Measurements from ENCODE around the gene POGK. TPM values are rescaled to one million over a fixed set of nuclear protein-coding genes. Genes with fewer than 3 reads are reported as not detected.
A peak's percentile ranks its signal among the peaks of the same experiment; 100 is the strongest.

Gene POGK
- 10 to 100 TPM; 14.2 to 19.7 (median 19.2) TPM for total RNA-seq
- 32.0 TPM for total RNA-seq (2013)

- TF ChIP-seq, protein P1, sequence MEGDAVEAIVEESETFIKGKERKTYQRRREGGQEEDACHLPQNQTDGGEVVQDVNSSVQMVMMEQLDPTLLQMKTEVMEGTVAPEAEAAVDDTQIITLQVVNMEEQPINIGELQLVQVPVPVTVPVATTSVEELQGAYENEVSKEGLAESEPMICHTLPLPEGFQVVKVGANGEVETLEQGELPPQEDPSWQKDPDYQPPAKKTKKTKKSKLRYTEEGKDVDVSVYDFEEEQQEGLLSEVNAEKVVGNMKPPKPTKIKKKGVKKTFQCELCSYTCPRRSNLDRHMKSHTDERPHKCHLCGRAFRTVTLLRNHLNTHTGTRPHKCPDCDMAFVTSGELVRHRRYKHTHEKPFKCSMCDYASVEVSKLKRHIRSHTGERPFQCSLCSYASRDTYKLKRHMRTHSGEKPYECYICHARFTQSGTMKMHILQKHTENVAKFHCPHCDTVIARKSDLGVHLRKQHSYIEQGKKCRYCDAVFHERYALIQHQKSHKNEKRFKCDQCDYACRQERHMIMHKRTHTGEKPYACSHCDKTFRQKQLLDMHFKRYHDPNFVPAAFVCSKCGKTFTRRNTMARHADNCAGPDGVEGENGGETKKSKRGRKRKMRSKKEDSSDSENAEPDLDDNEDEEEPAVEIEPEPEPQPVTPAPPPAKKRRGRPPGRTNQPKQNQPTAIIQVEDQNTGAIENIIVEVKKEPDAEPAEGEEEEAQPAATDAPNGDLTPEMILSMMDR (IDR thresholded peaks at IDR 0.05): no peak
- peak within 1 kb of the TSS; percentile 85 for H3K27ac ChIP-seq (ENCODE audit: low read length)
- intact Hi-C loops (cut with micrococcal nuclease): no loop called here
- Mint-ChIP-seq H3K4me1 (peaks cover 22 to 42% of the 10 kb centered on the region in 2 donors), H3K27ac (peak within 1 kb of the TSS; percentile 80 to 89), H3K4me3 (peak within 1 kb of the TSS; percentile 89), H3K27me3 (ENCODE audit: low read depth in 2 of 2) (peaks cover 0 to 9% of the 10 kb centered on the region in 2 donors), H3K36me3 (no peaks in the 10 kb centered on the region), H3K9me3 (no peaks in the 10 kb centered on the region)
- WGBS (ENCODE audit: insufficient coverage): under 1% methylated on average over 62 of the region's 63 CpGs
- peak within 1 kb of the TSS; percentile 69 for H3K4me3 ChIP-seq (ENCODE audit: low read length)
- H3K27me3 ChIP-seq (ENCODE audit: control insufficient read depth, insufficient read depth, low read length): no peaks in the 10 kb centered on the region
- no peaks in the 10 kb centered on the region for H3K9me3 ChIP-seq (ENCODE audit: control insufficient read depth, insufficient read depth, low read length)
- peaks cover 18% of the 10 kb centered on the region for H3K4me1 ChIP-seq (ENCODE audit: control insufficient read depth, insufficient read depth, low read length)
- DNase-seq (peak; percentile 73 to 90), ATAC-seq (peak; percentile 95 to 96 (median 96))
- H3K36me3 ChIP-seq (ENCODE audit: control insufficient read depth, insufficient read depth, low read length): peaks cover 28% of the 10 kb centered on the region
Observed at GRCh38 chr1:166838766-166839599, at the start of gene POGK. Gene POGK (plus strand): TSS chr1:166839475. CDS start chr1:166840957, 1,482 bp downstream.

DNA sequence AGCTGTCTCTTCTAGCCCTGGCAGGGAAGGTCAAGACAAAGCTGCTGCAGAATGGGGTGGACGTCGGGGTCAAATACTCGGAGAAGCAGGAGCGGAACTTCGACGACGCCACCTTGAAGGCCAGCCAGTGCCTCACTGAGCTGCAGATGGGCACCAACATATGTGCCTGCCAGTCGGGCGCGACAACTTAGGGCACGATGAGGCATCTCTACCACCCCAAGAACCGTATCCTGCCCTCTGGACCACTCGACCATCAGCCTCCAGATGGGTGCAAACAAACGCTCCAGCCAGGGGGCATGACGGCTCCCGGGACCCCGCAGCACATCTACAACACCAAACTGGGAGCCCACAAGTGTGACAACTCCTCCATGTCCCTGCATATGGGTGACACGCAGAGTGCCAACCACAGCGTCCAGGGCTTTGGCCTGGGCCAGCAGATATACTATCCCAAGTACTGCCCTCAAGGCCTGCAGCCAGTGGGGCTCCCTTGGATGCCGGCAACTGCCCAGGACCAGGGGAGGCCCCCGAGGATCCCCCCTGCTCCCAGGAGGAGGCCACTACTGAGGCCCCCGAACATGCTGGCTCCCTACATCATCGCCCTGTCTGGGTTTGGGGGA lies 42.5 kb upstream of the POGK start:
- no peaks in the 10 kb centered on the region for H3K4me1 ChIP-seq (ENCODE audit: control insufficient read depth, insufficient read depth, low read length)
- TF ChIP-seq, protein P1 (IDR thresholded peaks at IDR 0.05): no peak
- H3K9me3 ChIP-seq (ENCODE audit: control insufficient read depth, insufficient read depth, low read length): no peaks in the 10 kb centered on the region
- no peaks in the 10 kb centered on the region for H3K36me3 ChIP-seq (ENCODE audit: control insufficient read depth, insufficient read depth, low read length)
- no peak for ATAC-seq
- no peaks in the 10 kb centered on the region for H3K9me3 Mint-ChIP-seq
- H3K27ac Mint-ChIP-seq: no peak overlapping the region
- 94% methylated on average over 23 of the region's 23 CpGs for WGBS (ENCODE audit: insufficient coverage)
- no peak for DNase-seq
- intact Hi-C loops (cut with micrococcal nuclease): no loop called here
- no peaks in the 10 kb centered on the region for H3K27me3 ChIP-seq (ENCODE audit: control insufficient read depth, insufficient read depth, low read length)
- H3K27me3 Mint-ChIP-seq (ENCODE audit: low read depth in 2 of 2): peaks cover 22 to 53% of the 10 kb centered on the region in 2 donors
- no peak overlapping the region for H3K4me3 Mint-ChIP-seq
- H3K36me3 Mint-ChIP-seq: no peaks in the 10 kb centered on the region
- no peak overlapping the region for H3K4me3 ChIP-seq (ENCODE audit: low read length)
- no peak overlapping the region for H3K27ac ChIP-seq (ENCODE audit: low read length)
- H3K4me1 Mint-ChIP-seq: no peaks in the 10 kb centered on the region

GRCh38 chr1:166808952-166809351 lies 30.3 kb upstream of the POGK start:
- WGBS (ENCODE audit: insufficient coverage): 74% methylated on average over 2 of the region's 2 CpGs
- ATAC-seq (no peak), DNase-seq (no peak)
- Histone ChIP-seq H3K9me3 (ENCODE audit: control insufficient read depth, insufficient read depth, low read length) (no peaks in the 10 kb centered on the region), H3K27me3 (ENCODE audit: control insufficient read depth, insufficient read depth, low read length) (no peaks in the 10 kb centered on the region), H3K4me1 (ENCODE audit: control insufficient read depth, insufficient read depth, low read length) (no peaks in the 10 kb centered on the region), H3K4me3 (ENCODE audit: low read length) (no peak overlapping the region), H3K36me3 (ENCODE audit: control insufficient read depth, insufficient read depth, low read length) (no peaks in the 10 kb centered on the region), H3K27ac (ENCODE audit: low read length) (no peak overlapping the region)
- Mint-ChIP-seq H3K4me1 (no peaks in the 10 kb centered on the region), H3K4me3 (no peak overlapping the region), H3K27ac (no peak overlapping the region), H3K36me3 (no peaks in the 10 kb centered on the region), H3K27me3 (ENCODE audit: low read depth in 2 of 2) (peaks cover 8 to 42% of the 10 kb centered on the region in 2 donors), H3K9me3 (no peaks in the 10 kb centered on the region)
- TF ChIP-seq, protein P1 (IDR thresholded peaks at IDR 0.05): no peak
- intact Hi-C loops (cut with micrococcal nuclease): no loop called here

Measured in natural killer cell (primary cell).